ENCODE measurements around the gene ABCG8. TPM values are rescaled to one million over a fixed set of nuclear protein-coding genes. Genes with fewer than 3 reads are reported as not detected.

The ABCG8 gene
- total RNA-seq, 1 experiment from 2014 or later: not detected

- no peak for TF ChIP-seq EZH2 (IDR thresholded peaks at IDR 0.05; ENCODE audit: low read depth)
- no peak for TF ChIP-seq CTCF (conservative IDR thresholded peaks at IDR 0.05)
- Histone ChIP-seq H3K9me2 (ENCODE audit: insufficient read depth) (no peaks in the 10 kb centered on the region), H3K9me3 (ENCODE audit: insufficient read depth, low read depth) (no peaks in the 10 kb centered on the region), H2AFZ (no peak overlapping the region), H3K36me3 (ENCODE audit: low read depth) (no peaks in the 10 kb centered on the region), H3F3A (ENCODE audit: insufficient read depth, low read depth) (no peaks in the 10 kb centered on the region), H4K20me1 (ENCODE audit: insufficient read depth) (no peaks in the 10 kb centered on the region), H3K79me2 (ENCODE audit: low read depth) (no peaks in the 10 kb centered on the region), H3K4me3 (no peak overlapping the region), H3K27ac (no peak overlapping the region), H3K4me2 (no peak overlapping the region), H3K4me1 (replicated peaks; ENCODE audit: insufficient read depth) (no peaks in the 10 kb centered on the region), H3K27me3 (ENCODE audit: insufficient read depth, low read depth) (peaks cover 91% of the 10 kb centered on the region)
- DNase-seq: no peak
- ChIA-PET CTCF (no interaction called here), POLR2A (ENCODE audit: unreplicated experiment) (no interaction called here)
- BruUV-seq (replicated peaks): no TSS peak
- intact Hi-C loops (cut with micrococcal nuclease; ENCODE audit: unreplicated experiment): no loop called here
These were observed 16.5 kb downstream of the ABCG8 start for GRCh38 chr2:43855292-43855691.

- H3K9me2 ChIP-seq (ENCODE audit: insufficient read depth): no peaks in the 10 kb centered on the region
- intact Hi-C loops (cut with micrococcal nuclease; ENCODE audit: unreplicated experiment): loop anchor here (10.0 kb wide), 1 partner anchor 1083 kb away; no protein-coding TSS in a partner anchor
- H3K27me3 ChIP-seq (ENCODE audit: insufficient read depth, low read depth): peaks cover 96% of the 10 kb centered on the region
- no peak overlapping the region for H3K27ac ChIP-seq
- BruUV-seq (replicated peaks): no TSS peak
- no peaks in the 10 kb centered on the region for H3K4me1 ChIP-seq (replicated peaks; ENCODE audit: insufficient read depth)
- POLR2A ChIA-PET (ENCODE audit: unreplicated experiment): interaction anchor here (0.6 kb wide), 1 partner anchor 35 kb away, joined by 4 read pairs; no protein-coding TSS in a partner anchor
- no peaks in the 10 kb centered on the region for H3K79me2 ChIP-seq (ENCODE audit: low read depth)
- no peak overlapping the region for H3K4me2 ChIP-seq
- no peak for DNase-seq
- no peaks in the 10 kb centered on the region for H3F3A ChIP-seq (ENCODE audit: insufficient read depth, low read depth)
- H3K36me3 ChIP-seq (ENCODE audit: low read depth): no peaks in the 10 kb centered on the region
- no peaks in the 10 kb centered on the region for H3K9me3 ChIP-seq (ENCODE audit: insufficient read depth, low read depth)
- no peaks in the 10 kb centered on the region for H4K20me1 ChIP-seq (ENCODE audit: insufficient read depth)
- no peak overlapping the region for H3K4me3 ChIP-seq
- H2AFZ ChIP-seq: no peak overlapping the region
- CTCF ChIA-PET: no interaction called here
- no peak for TF ChIP-seq CTCF (conservative IDR thresholded peaks at IDR 0.05)
- no peak for TF ChIP-seq EZH2 (IDR thresholded peaks at IDR 0.05; ENCODE audit: low read depth)
These were observed 33.4 kb downstream of the ABCG8 start for GRCh38 chr2:43872151-43872550.

- Histone ChIP-seq H3K27me3 (ENCODE audit: insufficient read depth, low read depth) (peaks cover 71% of the 10 kb centered on the region), H3K27ac (no peak overlapping the region), H3K79me2 (ENCODE audit: low read depth) (no peaks in the 10 kb centered on the region), H3K4me1 (replicated peaks; ENCODE audit: insufficient read depth) (no peaks in the 10 kb centered on the region), H4K20me1 (ENCODE audit: insufficient read depth) (no peaks in the 10 kb centered on the region), H3K36me3 (ENCODE audit: low read depth) (no peaks in the 10 kb centered on the region), H3F3A (ENCODE audit: insufficient read depth, low read depth) (no peaks in the 10 kb centered on the region), H3K4me2 (no peak overlapping the region), H2AFZ (no peak overlapping the region), H3K4me3 (no peak overlapping the region), H3K9me3 (ENCODE audit: insufficient read depth, low read depth) (no peaks in the 10 kb centered on the region), H3K9me2 (ENCODE audit: insufficient read depth) (no peaks in the 10 kb centered on the region)
- no peak for DNase-seq
- BruUV-seq (replicated peaks): no TSS peak
- no peak for TF ChIP-seq EZH2 (IDR thresholded peaks at IDR 0.05; ENCODE audit: low read depth)
- TF ChIP-seq CTCF (conservative IDR thresholded peaks at IDR 0.05): no peak
- intact Hi-C loops (cut with micrococcal nuclease; ENCODE audit: unreplicated experiment): loop anchor here (5.0 to 10.0 kb wide), 3 partner anchors 212 to 1080 kb away; no protein-coding TSS in a partner anchor
- ChIA-PET POLR2A (ENCODE audit: unreplicated experiment) (no interaction called here), CTCF (no interaction called here)
These were observed 36.1 kb downstream of the ABCG8 start for GRCh38 chr2:43874776-43875451.
